Common myeloid progenitor, CD34-positive (primary cell): Measurements from ENCODE around the gene LRCH4.
"Not testable (repeated sequence)": the region's sequence is repeated elsewhere in the genome, so short reads cannot be mapped to it uniquely, and the experiment has no call there.

Experiments used
- CTCF ChIA-PET: fragments of 350-600 bp; sonication (Branson Sonifier 250); formaldehyde crosslinking; loops from one replicate; lab custom pipeline; 2021; ENCODE audit warnings: antibody characterized with exemption; lab: Charles Lee
- POLR2A ChIA-PET: fragments of 350-600 bp; sonication (Branson Sonifier 250); formaldehyde crosslinking; loops from one replicate; lab custom pipeline; 2021; ENCODE audit warnings: antibody characterized with exemption; lab: Charles Lee
- DNase-seq, 3 donors: peaks; one replicate each; pipeline versions ENCODE4 v3.0.0 to v3.0.0-alpha.2; 2013
- H3K27ac ChIP-seq, 2 experiments: 1 replicate in 1 of 2; 2 replicates in 1 of 2; pipeline ENCODE4 v1.7.0; 2013; ENCODE audit warnings: inconsistent platforms in 2 of 2, low read length in 2 of 2, mild to moderate bottlenecking in 2 of 2, low read depth in 1 of 2, moderate library complexity in 1 of 2; ENCODE audit not compliant: severe bottlenecking in 2 of 2, insufficient read depth in 1 of 2, poor library complexity in 1 of 2
- H3K27me3 ChIP-seq, 5 experiments: replicated peaks in 2 of 5; 1 replicate in 3 of 5; 2 replicates in 2 of 5; pipeline versions ENCODE4 v1.6.1 to v1.7.0; 2013; ENCODE audit warnings: low read length in 4 of 5, mild to moderate bottlenecking in 2 of 5, moderate library complexity in 2 of 5, inconsistent platforms in 1 of 5; ENCODE audit not compliant: insufficient read depth in 5 of 5, control insufficient read depth in 4 of 5
- H3K36me3 ChIP-seq, 4 experiments: 1 replicate in 2 of 4; 2 replicates in 2 of 4; pipeline versions ENCODE4 v1.6.1 to v1.7.0; 2013; ENCODE audit warnings: low read length in 3 of 4, control low read depth in 1 of 4, mild to moderate bottlenecking in 1 of 4; ENCODE audit not compliant: control insufficient read depth in 4 of 4, insufficient read depth in 4 of 4
- H3K4me1 ChIP-seq, 4 experiments: 1 replicate in 3 of 4; 2 replicates in 1 of 4; pipeline versions ENCODE4 v1.6.1 to v1.7.1; 2013; ENCODE audit warnings: low read length in 3 of 4, mild to moderate bottlenecking in 3 of 4, control low read depth in 1 of 4, inconsistent platforms in 1 of 4, moderate library complexity in 1 of 4; ENCODE audit not compliant: control insufficient read depth in 4 of 4, insufficient read depth in 4 of 4; ENCODE audit errors: control extremely low read depth in 1 of 4
- H3K4me3 ChIP-seq, 7 experiments: 1 replicate in 4 of 7; 2 replicates in 3 of 7; pipeline versions ENCODE4 v1.5.1 to v1.7.0; 2013; ENCODE audit warnings: mild to moderate bottlenecking in 7 of 7, low read length in 6 of 7, moderate library complexity in 6 of 7, inconsistent platforms in 2 of 7, low read depth in 2 of 7, control low read depth in 1 of 7; ENCODE audit not compliant: insufficient read depth in 4 of 7, control insufficient read depth in 1 of 7; ENCODE audit errors: extremely low read depth in 1 of 7
- H3K9me3 ChIP-seq, 5 experiments: 1 replicate in 4 of 5; 2 replicates in 1 of 5; pipeline versions ENCODE4 v1.6.1 to v1.7.1; 2013; ENCODE audit warnings: low read length in 4 of 5, mild to moderate bottlenecking in 2 of 5, inconsistent platforms in 1 of 5, low read depth in 1 of 5, moderate library complexity in 1 of 5; ENCODE audit not compliant: control insufficient read depth in 4 of 5, insufficient read depth in 2 of 5; ENCODE audit errors: control extremely low read depth in 1 of 5
- WGBS: methylation state at CpG from one replicate; pipeline ENCODE4 v1.1.5; 2013; ENCODE audit not compliant: insufficient coverage; 5-methylcytosine and 5-hydroxymethylcytosine counted together

The LRCH4 gene

GRCh38 chr7:100540073-100540723 is 45.7 kb downstream of the LRCH4 start:
- 86% methylated on average over 4 of the region's 6 CpGs for WGBS
- CTCF ChIA-PET, result interaction anchor here (1.5 to 14.6 kb wide), 2 partner anchors 15 to 23 kb away, joined by 5 to 220 read pairs; no protein-coding TSS in a partner anchor

GRCh38 chr7:100539436-100540006 is 46.4 kb downstream of the LRCH4 start:
- 1% methylated on average over 28 of the region's 44 CpGs for WGBS

More at GRCh38 chr7:100540073-100540723, 45.7 kb downstream of the LRCH4 start:
- DNase-seq, result no peak
- no peaks in the 10 kb centered on the region for H3K36me3 ChIP-seq
- no peak overlapping the region for H3K27ac ChIP-seq
- POLR2A ChIA-PET, result no interaction called here
- H3K27me3 ChIP-seq, result no peaks in the 10 kb centered on the region
- H3K4me3 ChIP-seq, result peak overlapping the region in 6 of 7 experiments; percentile 57 to 84 (median 76)
- no peaks in the 10 kb centered on the region for H3K9me3 ChIP-seq
- peaks cover 4 to 24% (median 15%) of the 10 kb centered on the region in 4 experiments for H3K4me1 ChIP-seq

GRCh38 chr7:100538654-100539435 is 47.1 kb downstream of the LRCH4 start, which contains the start of gene AGFG2:
Gene AGFG2, plus strand, starts transcription at chr7:100539203. Its CDS starts 144 bp downstream, at chr7:100539347.
- 0% methylated on average over 46 of the region's 60 CpGs for WGBS

More at GRCh38 chr7:100539436-100540006, 46.4 kb downstream of the LRCH4 start:
- Histone ChIP-seq H3K27me3 (no peaks in the 10 kb centered on the region), H3K4me1 (peaks cover 4 to 18% (median 14%) of the 10 kb centered on the region in 4 experiments), H3K27ac (no peak overlapping the region), H3K4me3 (peak overlapping the region; percentile 37 to 84 (median 75)), H3K9me3 (no peaks in the 10 kb centered on the region), H3K36me3 (no peaks in the 10 kb centered on the region)
- DNase-seq, result peak in 1 of 3 donors; percentile 17
- CTCF ChIA-PET, result interaction anchor here (1.5 to 14.6 kb wide), 3 partner anchors 15 to 24 kb away, joined by 5 to 220 read pairs (median 13); no protein-coding TSS in a partner anchor
- POLR2A ChIA-PET, result no interaction called here

DNA sequence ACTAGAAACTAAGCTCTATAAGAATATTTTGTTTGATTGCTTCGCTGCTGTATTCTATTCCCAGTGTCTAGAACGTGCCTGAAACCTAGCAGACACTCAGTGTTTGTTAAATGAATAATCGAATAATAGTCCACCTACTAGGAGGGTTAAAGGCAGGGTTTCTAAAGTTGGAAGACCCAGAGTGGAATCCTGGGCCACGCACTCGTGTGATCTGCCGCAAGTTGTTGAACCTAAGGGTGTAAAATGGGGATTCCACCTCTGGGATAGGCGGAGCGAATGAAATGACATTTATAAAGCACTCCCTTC is 47.6 kb downstream of the LRCH4 start:
- WGBS, result 13% methylated on average over 5 of the region's 8 CpGs

More at GRCh38 chr7:100538654-100539435, 47.1 kb downstream of the LRCH4 start, which contains the start of gene AGFG2:
- Histone ChIP-seq H3K27me3 (no peaks in the 10 kb centered on the region), H3K4me1 (peaks cover 4 to 18% (median 14%) of the 10 kb centered on the region in 4 experiments), H3K4me3 (peak within 1 kb of the TSS; percentile 37 to 84 (median 75)), H3K9me3 (no peaks in the 10 kb centered on the region), H3K36me3 (no peaks in the 10 kb centered on the region), H3K27ac (peak within 1 kb of the TSS in 1 of 2 experiments; percentile 44)
- CTCF ChIA-PET, result interaction anchor here (1.4 to 1.9 kb wide), 3 partner anchors 16 to 56 kb away, joined by 4 to 13 read pairs (median 5); no protein-coding TSS in a partner anchor
- POLR2A ChIA-PET, result no interaction called here
- DNase-seq, result peak; percentile 99 to 100 (median 99)

GRCh38 chr7:100536695-100537094 is 49.2 kb downstream of the LRCH4 start:
- H3K4me3 ChIP-seq, H3K9me3 ChIP-seq, H3K27me3 ChIP-seq, H3K36me3 ChIP-seq, POLR2A ChIA-PET, H3K27ac ChIP-seq, DNase-seq: not testable (repeated sequence)
- CTCF ChIA-PET, result interaction anchor here (0.6 to 2.2 kb wide), 4 partner anchors 12 to 31 kb away, joined by 3 to 7 read pairs (median 4); no protein-coding TSS in a partner anchor
- peaks cover 4 to 18% (median 14%) of the 10 kb centered on the region in 4 experiments for H3K4me1 ChIP-seq
- WGBS, result 94% methylated on average over 2 of the region's 2 CpGs

More for the DNA sequence above, 47.6 kb downstream of the LRCH4 start:
- Histone ChIP-seq H3K36me3 (no peaks in the 10 kb centered on the region), H3K27ac (peak overlapping the region in 1 of 2 experiments; percentile 44), H3K27me3 (no peaks in the 10 kb centered on the region), H3K4me1 (peaks cover 4 to 18% (median 14%) of the 10 kb centered on the region in 4 experiments), H3K4me3 (peak overlapping the region; percentile 26 to 78 (median 63)), H3K9me3 (no peaks in the 10 kb centered on the region)
- DNase-seq, result no peak
- ChIA-PET CTCF (interaction anchor here (1.4 to 1.9 kb wide), 2 partner anchors 21 to 56 kb away, joined by 4 to 13 read pairs; no protein-coding TSS in a partner anchor), POLR2A (no interaction called here)

GRCh38 chr7:100535982-100536381 is 49.9 kb downstream of the LRCH4 start:
- DNase-seq, H3K27ac ChIP-seq, H3K36me3 ChIP-seq, H3K27me3 ChIP-seq, H3K4me3 ChIP-seq, H3K9me3 ChIP-seq: not testable (repeated sequence)
- ChIA-PET CTCF (interaction anchor here (0.6 to 2.2 kb wide), 7 partner anchors 13 to 79 kb away, joined by 3 to 7 read pairs (median 3); no protein-coding TSS in a partner anchor), POLR2A (interaction anchor here (0.8 to 1.0 kb wide), 2 partner anchors 9 to 16 kb away, joined by 3 read pairs; no protein-coding TSS in a partner anchor)
- 100% methylated on average over 4 of the region's 9 CpGs for WGBS
- peaks cover 4 to 18% (median 14%) of the 10 kb centered on the region in 4 experiments for H3K4me1 ChIP-seq
